Suprapubic skin (tissue), 4 donors: Measurements from ENCODE around the gene CNOT6L. TPM values are rescaled to one million over a fixed set of nuclear protein-coding genes. Genes with fewer than 3 reads are reported as not detected.

ENCODE experiments used
- DNase-seq, 2 donors: peaks; one replicate each; pipeline ENCODE4 v3.0.0-alpha.2; 2019; ENCODE audit warnings: low spot score in 2 of 2
- H3K27ac ChIP-seq: fragments of 200-600 bp; sonication (generic); one replicate; pipeline ENCODE4 v1.5.1; 2019
- H3K27me3 ChIP-seq: fragments of 200-600 bp; sonication (generic); one replicate; pipeline ENCODE4 v1.5.1; 2019
- H3K36me3 ChIP-seq: fragments of 200-600 bp; sonication (generic); one replicate; pipeline ENCODE4 v1.5.1; 2019
- H3K4me1 ChIP-seq: fragments of 200-600 bp; sonication (generic); one replicate; pipeline ENCODE4 v1.5.1; 2019
- H3K4me3 ChIP-seq: fragments of 200-600 bp; sonication (generic); one replicate; pipeline ENCODE4 v1.5.1; 2019; ENCODE audit warnings: mild to moderate bottlenecking
- H3K9me3 ChIP-seq: fragments of 200-600 bp; sonication (generic); one replicate; pipeline ENCODE4 v1.5.1; 2019
- EP300 ChIP-seq: sonication (generic); formaldehyde crosslinking; IDR thresholded peaks from one replicate; pipeline ENCODE4 v1.6.1; 2017; ENCODE audit warnings: antibody characterized with exemption
- POLR2A ChIP-seq, 2 donors: fragments of 450-650 bp; IDR thresholded peaks; one replicate each; pipeline ENCODE4 v1.6.1; 2017; ENCODE audit warnings: antibody characterized with exemption in 2 of 2, mild to moderate bottlenecking in 2 of 2, moderate library complexity in 2 of 2
- POLR2AphosphoS5 ChIP-seq, 3 donors: sonication (generic); formaldehyde crosslinking; IDR thresholded peaks; one replicate each; pipeline ENCODE4 v1.6.1; 2017; ENCODE audit warnings: antibody characterized with exemption in 3 of 3
- WGBS: methylation state at CpG from one replicate; pipeline ENCODE4 v1.1.5; 2018; 5-methylcytosine and 5-hydroxymethylcytosine counted together
- total RNA-seq, 4 donors: library from RNA; depleted of rRNA; stranded (reverse); fragments of >200 nt; gene quantifications; one replicate each; pipeline ENCODE4 v1.1.0, GENCODE V29; 2016
- TF ChIP-seq, protein P1 (sequence below), 2 donors: fragments of 200-600 bp in 1 of 2; fragments of 450-650 bp in 1 of 2; sonication (generic) in 1 of 2; IDR thresholded peaks; one replicate each; pipeline ENCODE4 v1.5.1; 2016 to 2019; ENCODE audit warnings: antibody characterized with exemption in 2 of 2, mild to moderate bottlenecking in 1 of 2, moderate library complexity in 1 of 2

Gene CNOT6L
- total RNA-seq, 4 donors from 2014 or later: 21.3 to 45.8 (median 39.6) TPM

DNA sequence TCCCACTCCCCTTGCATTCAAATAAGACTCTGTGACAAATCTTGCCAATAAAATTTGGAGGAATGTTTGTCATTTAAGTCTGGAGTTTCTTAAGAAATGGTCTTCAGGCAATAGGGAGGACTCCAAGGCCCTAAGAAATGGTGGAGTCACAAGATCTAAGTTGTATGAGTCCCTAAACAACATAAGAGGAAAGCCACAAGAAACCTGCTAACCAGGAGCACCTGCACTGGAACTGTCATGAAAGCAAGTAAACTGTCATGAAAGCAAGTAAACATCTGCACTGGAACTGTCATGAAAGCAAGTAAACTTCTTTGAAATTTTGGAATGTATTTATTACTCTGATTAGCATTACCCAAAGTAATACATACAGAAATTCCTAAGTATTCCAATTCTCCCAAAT lies 3.5 kb downstream of the CNOT6L start:
- Histone ChIP-seq H3K36me3 (no peaks in the 10 kb centered on the region), H3K4me1 (peaks cover 32% of the 10 kb centered on the region), H3K27ac (no peak overlapping the region), H3K4me3 (no peak overlapping the region), H3K27me3 (no peaks in the 10 kb centered on the region), H3K9me3 (no peaks in the 10 kb centered on the region)
- DNase-seq: no peak
- TF ChIP-seq POLR2AphosphoS5 (IDR thresholded peaks at IDR 0.05) (no peak), POLR2A (IDR thresholded peaks at IDR 0.05) (no peak), EP300 (no peak)
- TF ChIP-seq, protein P1, sequence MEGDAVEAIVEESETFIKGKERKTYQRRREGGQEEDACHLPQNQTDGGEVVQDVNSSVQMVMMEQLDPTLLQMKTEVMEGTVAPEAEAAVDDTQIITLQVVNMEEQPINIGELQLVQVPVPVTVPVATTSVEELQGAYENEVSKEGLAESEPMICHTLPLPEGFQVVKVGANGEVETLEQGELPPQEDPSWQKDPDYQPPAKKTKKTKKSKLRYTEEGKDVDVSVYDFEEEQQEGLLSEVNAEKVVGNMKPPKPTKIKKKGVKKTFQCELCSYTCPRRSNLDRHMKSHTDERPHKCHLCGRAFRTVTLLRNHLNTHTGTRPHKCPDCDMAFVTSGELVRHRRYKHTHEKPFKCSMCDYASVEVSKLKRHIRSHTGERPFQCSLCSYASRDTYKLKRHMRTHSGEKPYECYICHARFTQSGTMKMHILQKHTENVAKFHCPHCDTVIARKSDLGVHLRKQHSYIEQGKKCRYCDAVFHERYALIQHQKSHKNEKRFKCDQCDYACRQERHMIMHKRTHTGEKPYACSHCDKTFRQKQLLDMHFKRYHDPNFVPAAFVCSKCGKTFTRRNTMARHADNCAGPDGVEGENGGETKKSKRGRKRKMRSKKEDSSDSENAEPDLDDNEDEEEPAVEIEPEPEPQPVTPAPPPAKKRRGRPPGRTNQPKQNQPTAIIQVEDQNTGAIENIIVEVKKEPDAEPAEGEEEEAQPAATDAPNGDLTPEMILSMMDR (IDR thresholded peaks at IDR 0.05): no peak

DNA sequence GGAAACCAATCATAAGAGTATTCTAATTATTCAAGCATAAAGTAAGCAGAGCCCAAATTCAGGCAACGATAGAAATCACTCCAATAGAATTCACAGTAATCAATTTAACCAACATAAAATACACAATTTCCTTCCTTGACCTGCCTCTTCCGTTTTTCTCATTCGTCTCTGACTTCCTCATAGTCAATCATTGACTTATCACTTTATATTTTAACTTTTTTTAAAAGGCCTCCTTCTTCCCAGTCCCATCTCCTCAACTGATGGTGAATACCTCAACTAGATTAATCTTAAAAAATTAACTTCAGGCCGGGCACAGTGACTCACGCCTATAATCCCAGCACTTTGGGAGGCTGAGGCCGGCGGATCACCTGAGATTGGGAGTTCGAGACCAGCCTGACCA lies 13.3 kb downstream of the CNOT6L start:
- DNase-seq: no peak
- Histone ChIP-seq H3K4me3 (no peak overlapping the region), H3K4me1 (peaks cover 20% of the 10 kb centered on the region), H3K27me3 (no peaks in the 10 kb centered on the region), H3K27ac (no peak overlapping the region), H3K36me3 (no peaks in the 10 kb centered on the region), H3K9me3 (no peaks in the 10 kb centered on the region)
- WGBS: 88% methylated on average over 8 of the region's 8 CpGs
- TF ChIP-seq, protein P1 (IDR thresholded peaks at IDR 0.05): no peak
- no peak for TF ChIP-seq POLR2AphosphoS5 (IDR thresholded peaks at IDR 0.05)
- no peak for TF ChIP-seq EP300
- TF ChIP-seq POLR2A (IDR thresholded peaks at IDR 0.05): no peak

DNA sequence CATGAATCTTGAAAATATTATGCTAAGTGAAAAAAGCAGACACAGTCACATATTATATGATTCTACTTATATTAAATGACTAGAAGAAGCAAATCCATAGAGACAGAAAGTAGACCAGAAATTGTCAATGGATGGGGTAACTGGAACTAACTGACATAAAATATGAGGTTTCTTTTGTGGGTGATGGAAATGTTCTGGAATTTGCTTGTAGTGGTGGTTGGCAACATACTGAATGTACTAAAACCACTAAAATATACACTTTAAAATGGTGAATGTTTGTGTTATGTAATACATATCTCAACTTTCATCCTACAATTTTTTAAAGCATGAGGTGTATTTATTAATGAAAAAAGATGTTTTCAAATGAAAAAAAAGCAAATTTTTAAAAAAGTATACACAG lies 14.7 kb downstream of the CNOT6L start:
- TF ChIP-seq, protein P1 (IDR thresholded peaks at IDR 0.05): no peak
- no peak for TF ChIP-seq POLR2AphosphoS5 (IDR thresholded peaks at IDR 0.05)
- TF ChIP-seq POLR2A (IDR thresholded peaks at IDR 0.05): no peak
- TF ChIP-seq EP300: no peak
- H3K27ac ChIP-seq: no peak overlapping the region
- no peak overlapping the region for H3K4me3 ChIP-seq
- no peaks in the 10 kb centered on the region for H3K36me3 ChIP-seq
- H3K27me3 ChIP-seq: no peaks in the 10 kb centered on the region
- DNase-seq: no peak
- H3K4me1 ChIP-seq: peaks cover 27% of the 10 kb centered on the region
- H3K9me3 ChIP-seq: no peaks in the 10 kb centered on the region

DNA sequence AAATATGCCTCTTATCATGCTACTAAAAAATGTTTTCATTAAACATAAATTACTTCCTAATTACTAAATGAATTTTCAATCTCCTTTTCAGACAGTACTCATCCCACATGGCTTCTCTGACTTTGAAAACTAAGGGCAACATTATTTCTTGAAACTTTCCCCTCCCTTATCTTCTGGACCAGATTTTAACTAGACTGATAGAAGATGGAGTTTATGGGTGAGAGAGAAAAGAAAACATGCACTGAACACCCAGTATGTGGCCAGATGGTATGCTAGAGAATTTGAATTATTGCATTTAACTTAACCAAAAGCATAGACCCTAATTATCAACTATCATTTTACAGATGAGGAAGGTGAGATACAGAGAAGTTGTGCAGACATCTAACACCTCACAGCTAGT lies 16.8 kb downstream of the CNOT6L start:
- Histone ChIP-seq H3K36me3 (no peaks in the 10 kb centered on the region), H3K27ac (no peak overlapping the region), H3K4me1 (peaks cover 33% of the 10 kb centered on the region)

DNA sequence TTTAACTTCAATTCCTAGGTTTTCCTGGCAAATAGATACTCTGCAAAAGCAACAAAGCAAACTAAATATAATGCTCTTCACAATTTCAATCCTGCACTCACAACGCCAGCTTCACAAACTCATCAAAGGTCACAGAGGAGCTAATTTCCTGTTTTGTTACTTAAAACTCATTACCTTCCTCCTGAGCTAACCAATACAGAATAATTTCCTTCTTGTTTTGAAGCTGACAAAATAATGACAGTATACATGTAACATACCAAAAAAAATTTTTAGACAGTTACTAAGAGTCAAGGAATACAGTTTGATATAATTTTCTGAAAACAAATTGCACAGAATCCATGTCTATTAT lies 17.9 kb downstream of the CNOT6L start:
- no peaks in the 10 kb centered on the region for H3K9me3 ChIP-seq
- H3K27ac ChIP-seq: no peak overlapping the region
- H3K36me3 ChIP-seq: no peaks in the 10 kb centered on the region
- H3K27me3 ChIP-seq: no peaks in the 10 kb centered on the region
- H3K4me3 ChIP-seq: no peak overlapping the region
- TF ChIP-seq POLR2AphosphoS5 (IDR thresholded peaks at IDR 0.05) (no peak), EP300 (no peak), POLR2A (IDR thresholded peaks at IDR 0.05) (no peak)
- TF ChIP-seq, protein P1 (IDR thresholded peaks at IDR 0.05): no peak
- DNase-seq: no peak
- 32% methylated on average over 1 of the region's 1 CpG for WGBS
- H3K4me1 ChIP-seq: peaks cover 37% of the 10 kb centered on the region

More for the DNA sequence above, 16.8 kb downstream of the CNOT6L start:
- no peak for TF ChIP-seq POLR2AphosphoS5 (IDR thresholded peaks at IDR 0.05)
- TF ChIP-seq POLR2A (IDR thresholded peaks at IDR 0.05): no peak
- TF ChIP-seq EP300: no peak
- TF ChIP-seq, protein P1 (IDR thresholded peaks at IDR 0.05): no peak
- Histone ChIP-seq H3K4me3 (no peak overlapping the region), H3K9me3 (no peaks in the 10 kb centered on the region), H3K27me3 (no peaks in the 10 kb centered on the region)
- no peak for DNase-seq
